GM19035 (cell line): ENCODE measurements around the gene RAPGEF6.
"Not testable (repeated sequence)": the region's sequence is repeated elsewhere in the genome, so short reads cannot be mapped to it uniquely, and the experiment has no call there.

Experiments
- ATAC-seq: cut with Tn5 transposase; IDR thresholded peaks from one replicate; pipeline ENCODE4 v1.9.1; 2021; ENCODE audit not compliant: unreplicated experiment

Gene RAPGEF6

DNA sequence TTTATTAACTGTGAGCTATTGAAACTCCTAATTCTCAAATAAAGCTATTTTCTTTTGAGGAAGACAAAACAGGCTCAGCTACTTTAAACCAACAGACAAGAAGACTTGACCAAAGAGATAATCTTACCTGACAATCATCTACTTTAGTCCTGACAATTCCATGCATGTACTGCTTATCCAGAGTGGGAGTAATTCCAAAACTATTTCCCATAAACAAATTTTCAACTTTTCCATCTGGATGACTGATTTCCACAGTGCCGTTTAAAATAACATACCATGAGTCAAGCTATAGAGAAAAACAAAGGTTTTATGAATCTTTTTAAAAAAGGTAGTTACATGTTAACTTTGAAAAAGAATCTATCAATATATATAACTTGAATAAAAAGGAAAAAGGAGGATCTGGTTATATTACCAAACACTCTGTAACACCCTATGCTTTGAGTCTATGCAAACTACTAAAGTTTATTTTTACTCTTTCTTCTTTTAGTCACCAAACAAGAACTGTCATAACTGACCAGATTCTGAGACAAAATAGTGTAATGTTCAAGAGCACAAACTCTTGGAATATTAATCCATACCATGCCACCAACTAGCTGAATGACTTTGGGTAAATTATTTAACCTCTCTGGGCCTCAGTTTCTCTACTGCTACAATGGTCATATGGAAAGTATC lies 129.7 kb downstream of the RAPGEF6 start:
- no peak for ATAC-seq

DNA sequence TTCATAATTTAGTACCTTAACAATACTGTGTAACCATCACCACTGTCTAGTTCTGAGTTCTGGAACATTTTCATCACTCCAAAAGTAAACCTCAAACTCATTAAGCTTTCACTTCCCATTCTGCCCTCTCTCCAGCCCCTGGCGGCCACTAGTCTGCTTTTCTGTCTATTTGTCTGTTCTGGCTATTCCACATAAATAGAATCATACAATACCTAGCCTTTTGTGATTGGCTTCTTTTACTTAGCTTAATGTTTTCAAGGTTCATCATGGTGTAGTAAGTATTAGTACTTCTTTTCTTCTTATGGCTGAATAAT lies 138.7 kb downstream of the RAPGEF6 start:
- peak; percentile 95 for ATAC-seq

DNA sequence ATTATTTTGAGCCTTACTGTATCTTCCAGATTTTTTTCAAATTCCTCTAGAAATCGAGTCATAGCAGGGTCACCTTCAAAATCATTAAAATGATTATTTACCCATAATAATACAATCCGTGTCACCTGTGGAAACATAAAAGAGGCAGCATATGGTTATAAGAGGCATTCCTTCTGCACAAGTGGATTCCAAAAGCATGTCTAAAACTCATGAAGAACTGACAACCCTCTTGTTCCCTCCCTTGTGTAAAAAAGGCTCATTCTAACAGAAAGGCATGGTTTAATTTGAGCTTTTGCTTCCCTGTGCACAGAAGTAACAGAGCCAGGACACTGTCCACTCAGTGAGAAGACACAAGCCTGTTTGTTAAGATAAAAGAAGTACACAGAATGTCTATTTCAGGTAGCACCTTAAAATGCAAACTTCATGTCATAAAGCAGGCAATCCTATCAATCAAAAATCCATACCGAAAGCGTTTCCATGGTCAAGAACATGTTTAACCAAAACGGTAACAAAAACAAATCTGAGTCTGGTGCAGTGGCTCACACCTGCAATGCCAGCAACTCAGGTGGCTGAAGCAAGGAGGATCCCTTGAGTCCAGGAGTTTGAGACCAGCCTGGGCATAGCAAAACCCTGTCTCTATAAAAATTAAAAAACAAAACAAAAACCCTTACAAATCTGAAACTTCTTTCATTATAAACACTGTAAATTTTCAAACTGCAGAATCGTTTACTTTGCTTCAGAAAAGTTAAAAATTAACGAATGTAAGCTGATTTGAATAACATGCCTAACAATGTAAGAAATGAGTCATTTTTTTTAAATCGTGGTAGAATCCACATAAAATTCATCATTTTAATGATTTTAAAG lies 139.3 kb downstream of the RAPGEF6 start:
- peak; percentile 30 for ATAC-seq

DNA sequence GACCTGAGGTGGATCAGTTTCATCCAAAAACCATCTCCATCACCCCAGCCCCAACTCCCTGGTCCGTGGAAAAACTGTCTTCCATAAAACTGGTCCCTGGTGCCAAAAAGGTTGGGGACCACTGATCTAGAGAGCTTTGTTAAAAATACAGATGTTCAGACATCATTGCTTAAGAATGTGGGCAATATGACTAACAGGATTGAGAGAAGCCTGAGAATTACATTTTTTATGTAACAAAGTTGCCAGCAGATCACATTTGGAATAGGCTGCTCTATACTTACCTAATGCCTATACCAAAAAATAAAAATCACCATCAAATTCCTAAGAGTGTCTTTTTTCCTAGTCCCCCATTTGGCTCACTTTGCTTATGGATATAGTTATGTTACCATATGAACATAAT lies 143.3 kb downstream of the RAPGEF6 start:
- ATAC-seq: no peak

DNA sequence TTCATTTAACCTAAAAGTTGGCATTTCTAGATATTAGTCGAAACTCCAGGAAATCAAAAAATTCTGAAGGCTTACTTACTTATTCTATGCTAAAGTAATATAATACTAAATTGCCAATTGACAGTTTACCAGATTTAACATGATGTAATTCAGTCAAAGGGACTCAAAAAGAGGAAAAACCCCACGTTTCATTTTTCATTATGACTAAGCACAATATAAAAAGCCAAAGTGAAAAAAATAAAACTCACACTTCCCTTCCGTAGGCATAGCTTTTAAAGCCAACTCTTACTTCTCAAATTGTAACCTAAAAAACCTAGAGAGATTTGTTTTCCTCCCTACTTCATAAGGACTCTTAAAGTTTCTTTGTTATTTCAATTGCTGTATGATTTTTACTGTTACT lies 146.6 kb downstream of the RAPGEF6 start:
- ATAC-seq: peak; percentile 93

DNA sequence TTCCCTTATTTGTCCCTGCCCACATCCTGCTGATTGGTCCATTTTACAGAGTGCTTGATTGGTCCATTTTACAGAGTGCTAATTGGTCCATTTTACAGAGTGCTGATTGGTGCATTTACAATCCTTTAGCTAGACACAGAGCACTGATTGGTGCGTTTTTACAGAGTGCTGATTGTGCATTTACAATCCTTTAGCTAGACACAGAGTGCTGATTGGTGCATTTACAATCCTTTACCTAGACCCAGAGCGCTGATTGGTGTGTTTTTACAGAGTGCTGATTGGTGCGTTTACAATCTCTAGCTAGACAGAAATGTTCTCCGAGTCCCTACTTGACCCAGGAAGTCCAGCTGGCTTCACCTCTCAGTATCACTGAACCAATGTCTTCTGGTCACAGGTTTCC lies 147.7 kb downstream of the RAPGEF6 start:
- not testable (repeated sequence) for ATAC-seq

DNA sequence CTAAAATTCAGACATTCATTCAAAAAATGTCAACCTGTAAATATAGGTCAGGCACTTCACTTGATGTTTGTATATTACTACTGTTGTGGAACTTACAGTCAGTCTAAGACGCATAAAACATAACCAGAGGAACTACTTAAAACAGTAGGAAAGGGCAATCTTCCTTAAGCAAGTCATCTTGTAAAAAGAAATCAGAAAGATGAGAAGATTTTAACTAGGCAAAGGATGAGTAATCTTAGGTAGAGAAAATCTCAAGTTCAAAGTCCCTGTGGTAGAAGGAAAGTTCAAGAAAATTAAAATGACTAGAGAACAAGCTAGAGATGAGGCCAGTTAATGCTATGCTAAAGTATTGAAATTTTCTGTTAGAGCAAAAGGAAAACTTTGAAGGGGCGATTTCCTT lies 152.4 kb downstream of the RAPGEF6 start:
- ATAC-seq: no peak

DNA sequence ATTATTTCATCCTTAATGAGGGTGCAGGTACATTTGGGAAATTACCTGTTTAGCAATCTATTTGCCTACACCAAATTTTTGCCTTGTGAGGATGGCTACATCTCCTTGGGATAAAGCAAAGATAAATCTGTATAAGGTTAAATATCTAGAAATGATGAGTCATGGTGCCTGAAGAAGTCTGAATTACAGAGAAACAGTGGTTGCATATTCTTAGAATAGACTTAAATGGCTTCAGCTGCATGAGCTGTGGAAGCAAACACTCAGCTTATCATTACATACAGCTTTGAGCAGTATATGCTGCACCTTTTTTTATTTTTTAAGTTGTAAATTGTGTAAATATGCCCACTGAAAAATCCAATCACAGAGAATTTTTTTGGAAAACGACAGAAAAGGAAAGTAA lies 153.5 kb downstream of the RAPGEF6 start:
- no peak for ATAC-seq

DNA sequence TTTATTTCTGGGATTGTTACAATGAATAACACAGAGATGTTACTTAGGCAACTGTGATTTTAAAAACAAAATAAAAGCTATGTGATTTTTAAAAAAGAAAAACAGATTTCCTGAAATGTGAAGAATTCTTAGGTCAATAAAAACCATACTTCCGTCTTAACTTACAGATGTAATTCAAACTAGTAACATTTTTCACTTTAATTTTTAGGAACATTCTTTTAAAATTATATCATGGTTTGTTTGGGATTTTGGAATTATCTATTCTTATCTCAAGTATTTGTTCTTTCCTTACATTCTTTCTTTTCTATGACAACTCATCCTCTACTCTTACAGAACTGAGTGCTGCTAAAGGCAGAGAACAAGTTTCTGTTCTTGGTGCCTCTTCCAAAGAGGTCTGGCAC lies 159.5 kb downstream of the RAPGEF6 start:
- no peak for ATAC-seq

DNA sequence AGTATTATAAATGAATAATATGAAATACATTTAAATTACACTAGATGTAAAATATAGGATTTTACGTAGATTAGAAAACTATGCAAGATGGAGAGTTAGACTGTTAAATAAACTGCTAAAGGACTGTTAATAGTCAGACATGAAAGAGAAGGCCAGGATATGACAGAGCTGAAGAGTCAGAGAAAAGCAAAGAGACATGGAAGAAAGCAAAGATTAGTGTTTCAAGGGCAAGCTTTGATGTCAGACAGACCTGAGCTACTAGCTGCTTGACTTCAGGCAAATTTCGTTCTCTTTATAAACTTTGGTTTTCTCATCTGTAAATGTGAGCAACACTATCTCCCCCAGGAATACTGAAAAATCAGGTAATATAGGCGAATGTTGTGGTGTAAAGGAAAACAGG lies 161.3 kb downstream of the RAPGEF6 start:
- no peak for ATAC-seq

DNA sequence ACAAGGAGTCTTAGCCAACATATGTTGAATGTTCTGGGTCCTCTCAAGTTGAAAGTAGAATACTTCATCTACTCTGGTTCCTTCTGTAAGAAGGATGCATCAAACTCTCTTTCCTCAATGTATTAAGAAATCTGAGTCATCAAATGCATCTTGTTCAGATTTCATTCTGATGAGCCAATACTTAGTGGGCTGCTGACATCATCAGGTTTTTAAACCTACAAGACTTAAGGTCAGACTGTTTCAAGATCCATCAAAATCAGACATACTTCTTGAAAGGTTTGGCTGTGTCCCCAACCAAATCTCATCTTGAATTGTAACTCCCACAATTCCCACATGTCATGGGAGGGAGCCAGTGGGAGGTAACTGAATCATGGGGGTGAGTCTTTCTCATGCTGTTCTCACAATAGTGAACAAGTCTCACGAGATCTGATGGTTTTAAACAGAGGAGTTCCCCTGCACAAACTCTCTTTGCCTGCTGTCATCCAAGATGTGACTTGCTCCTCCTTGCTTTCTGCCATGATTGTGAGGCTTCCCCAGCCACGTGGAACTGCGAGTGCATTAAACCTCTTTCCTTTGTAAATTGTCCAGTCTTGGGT lies 168.8 kb downstream of the RAPGEF6 start:
- no peak for ATAC-seq

DNA sequence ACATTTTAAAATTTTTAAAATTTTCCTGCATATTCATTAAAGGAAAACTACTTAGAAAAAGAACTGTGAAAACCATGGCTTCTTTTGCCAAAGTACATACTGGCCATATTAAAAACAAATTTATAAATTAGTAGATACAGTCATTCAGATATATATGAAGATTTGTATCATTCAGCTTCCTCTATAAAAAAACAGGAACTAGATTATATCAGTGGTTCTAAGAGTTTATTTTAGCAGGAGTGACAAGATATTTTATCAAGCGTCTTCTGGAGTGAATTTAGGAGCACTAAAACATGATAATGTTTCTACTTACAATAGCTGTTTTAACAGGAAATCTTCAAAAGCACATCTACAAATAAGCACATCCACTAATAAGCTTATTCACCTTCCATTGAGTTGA lies 171.4 kb downstream of the RAPGEF6 start:
- ATAC-seq: no peak

DNA sequence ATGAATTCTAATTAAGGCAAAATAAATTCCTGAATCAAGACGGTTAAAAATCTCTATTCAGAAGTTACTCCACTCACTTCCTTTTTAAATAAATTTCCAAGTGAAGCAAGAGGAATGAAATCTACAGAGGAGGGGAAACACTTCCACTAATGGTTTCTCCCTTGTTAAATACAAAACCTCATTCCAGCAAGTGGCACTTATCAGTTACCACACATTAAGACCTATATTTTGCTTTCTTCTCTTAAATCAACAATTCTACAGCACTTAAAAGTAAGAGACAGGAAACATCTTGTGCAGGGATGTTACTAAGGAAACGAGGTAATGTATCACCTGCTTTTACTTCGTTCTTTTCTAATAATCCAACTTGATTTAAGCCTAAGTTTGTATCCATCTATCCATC lies 172.6 kb downstream of the RAPGEF6 start:
- ATAC-seq: no peak

DNA sequence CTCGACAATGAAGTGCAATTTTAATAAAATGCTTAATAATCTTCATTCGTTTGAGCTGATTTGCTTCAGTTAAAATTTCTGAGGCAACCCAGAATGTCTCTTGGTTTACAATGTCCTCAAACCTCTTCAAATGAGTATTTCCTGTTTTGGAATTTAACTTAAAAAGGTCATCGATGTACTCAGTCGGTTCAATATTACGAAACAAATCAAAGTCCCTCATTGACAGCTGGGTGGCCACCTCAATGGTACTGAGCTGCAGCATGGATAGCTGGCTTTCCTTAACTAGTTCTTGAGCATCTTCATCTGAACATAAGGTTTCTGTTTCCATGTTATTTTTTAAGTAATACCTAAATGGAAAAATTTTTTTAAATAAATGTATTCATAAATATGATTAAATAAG lies 173.3 kb downstream of the RAPGEF6 start:
- ATAC-seq: no peak

DNA sequence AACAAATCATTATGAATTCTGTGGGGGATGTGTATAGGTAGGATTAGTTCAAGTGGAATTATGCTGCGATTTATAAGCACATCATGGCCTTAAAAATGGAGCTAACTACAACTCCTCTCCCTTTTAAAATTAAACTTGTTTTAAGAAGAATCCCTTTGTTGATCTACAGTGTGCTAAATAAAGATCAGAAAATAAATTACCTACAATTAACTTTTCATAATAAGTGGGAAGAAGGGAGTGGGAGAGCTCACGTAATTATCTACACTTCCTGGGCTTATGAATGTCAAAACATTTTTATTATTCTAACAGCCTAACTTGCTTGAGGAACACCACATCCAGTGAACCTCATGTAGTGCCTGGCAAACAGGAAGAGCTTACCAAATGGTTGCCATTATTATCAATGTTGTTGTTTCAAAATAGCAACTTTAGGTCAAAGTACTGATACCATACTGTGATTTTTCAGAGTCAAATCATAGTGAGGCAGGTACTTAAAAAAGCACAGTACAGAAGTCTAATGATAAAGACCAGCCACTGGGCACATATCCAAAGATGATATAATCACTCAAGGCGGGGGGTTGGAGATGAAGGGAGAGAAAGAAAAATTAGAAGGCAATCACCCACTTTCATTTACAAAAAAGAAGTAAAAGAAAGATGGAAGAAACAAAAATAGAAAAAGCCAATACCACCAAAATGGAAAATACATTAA lies 174.0 kb downstream of the RAPGEF6 start:
- ATAC-seq: no peak

DNA sequence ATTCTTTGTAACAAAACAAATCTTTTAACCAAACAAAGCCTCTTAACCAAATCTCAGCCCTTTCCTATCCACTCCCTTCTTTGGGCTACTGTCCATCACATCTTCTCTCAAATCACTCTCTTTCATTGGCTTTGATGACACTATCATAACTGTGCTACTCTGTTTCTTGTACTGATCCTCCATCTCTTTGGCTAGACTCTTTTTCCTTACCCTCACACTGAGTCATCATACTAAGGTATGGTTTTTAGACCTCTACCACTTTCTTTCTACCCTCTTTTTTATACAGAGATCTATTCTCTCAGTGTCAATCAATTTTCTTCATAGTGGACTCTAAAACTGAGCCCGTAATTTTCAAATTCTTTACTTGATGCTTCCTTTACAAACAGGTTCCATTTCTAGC lies 174.9 kb downstream of the RAPGEF6 start:
- ATAC-seq: no peak

DNA sequence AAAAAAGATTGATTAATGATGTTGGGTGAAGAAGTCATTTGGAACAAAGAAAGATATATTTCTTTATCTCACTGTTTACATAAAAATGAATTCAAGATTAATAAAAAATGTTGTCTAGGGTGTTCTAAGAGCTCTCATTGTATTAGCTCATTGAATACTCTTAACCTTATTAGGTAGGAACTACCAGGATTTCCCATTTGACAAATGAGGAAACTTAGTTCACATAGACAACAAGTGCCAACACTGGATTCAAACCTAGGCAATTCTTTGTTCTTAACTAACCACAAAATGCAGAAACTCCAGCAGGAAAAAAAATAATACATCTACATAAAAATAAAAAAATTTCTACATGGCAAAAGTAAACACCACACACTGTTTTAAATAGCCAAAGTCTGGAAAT lies 175.8 kb downstream of the RAPGEF6 start:
- ATAC-seq: no peak

DNA sequence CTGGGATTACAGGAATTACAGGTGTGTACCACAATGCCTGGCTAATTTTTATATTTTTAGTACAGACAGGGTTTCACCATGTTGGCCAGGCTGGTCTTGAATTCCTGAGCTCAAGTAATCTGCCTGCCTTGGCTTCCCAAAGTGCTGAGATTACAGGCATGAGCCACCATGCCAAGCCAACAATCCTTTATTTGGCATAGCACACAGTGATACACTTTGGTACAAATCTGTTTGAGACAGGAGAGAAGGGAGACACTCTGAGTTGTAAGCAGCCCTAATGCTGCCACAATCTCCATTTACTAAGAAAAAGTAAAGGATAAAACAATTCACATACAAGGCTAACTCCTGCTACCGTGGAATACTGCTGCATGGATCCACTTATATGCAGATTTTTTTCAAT lies 177.8 kb downstream of the RAPGEF6 start:
- ATAC-seq: no peak

DNA sequence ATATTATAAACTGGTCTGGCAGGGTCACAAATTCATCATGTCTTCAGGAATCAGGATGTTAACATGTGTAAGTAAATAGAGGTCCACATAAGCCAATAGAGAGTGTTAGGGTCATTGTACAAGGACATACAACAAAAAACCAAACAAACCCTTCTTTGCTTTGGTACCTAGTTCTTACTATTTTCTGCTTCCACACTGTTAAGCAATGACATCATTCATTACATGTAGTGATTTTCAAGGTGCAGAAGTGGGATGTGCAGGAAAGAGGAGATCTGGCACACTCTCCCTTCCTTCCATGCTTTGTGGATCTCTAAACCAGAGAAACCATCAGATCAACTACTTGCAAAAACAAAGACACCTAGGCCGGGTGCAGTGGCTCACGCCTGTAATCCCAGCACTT lies 184.1 kb downstream of the RAPGEF6 start:
- ATAC-seq: no peak

DNA sequence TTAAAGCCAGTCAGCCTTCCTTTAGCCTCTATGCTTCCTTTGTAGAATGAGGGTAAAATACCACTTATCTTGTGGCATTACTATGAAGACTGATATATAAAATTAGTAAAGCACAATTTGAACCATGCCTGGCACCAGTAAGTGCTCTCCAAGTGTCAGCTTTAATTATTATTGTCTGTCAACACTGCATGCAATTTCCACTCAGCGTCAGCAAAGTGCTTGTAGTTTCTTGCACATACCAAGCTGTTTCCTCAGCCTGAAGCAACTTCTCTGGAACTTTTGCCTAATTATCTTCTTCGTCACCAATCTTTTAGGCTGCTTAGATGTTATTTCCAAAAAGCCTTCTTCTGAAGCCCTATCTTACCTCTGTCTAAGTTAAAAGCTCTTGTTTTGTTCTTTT lies 193.8 kb downstream of the RAPGEF6 start:
- no peak for ATAC-seq

DNA sequence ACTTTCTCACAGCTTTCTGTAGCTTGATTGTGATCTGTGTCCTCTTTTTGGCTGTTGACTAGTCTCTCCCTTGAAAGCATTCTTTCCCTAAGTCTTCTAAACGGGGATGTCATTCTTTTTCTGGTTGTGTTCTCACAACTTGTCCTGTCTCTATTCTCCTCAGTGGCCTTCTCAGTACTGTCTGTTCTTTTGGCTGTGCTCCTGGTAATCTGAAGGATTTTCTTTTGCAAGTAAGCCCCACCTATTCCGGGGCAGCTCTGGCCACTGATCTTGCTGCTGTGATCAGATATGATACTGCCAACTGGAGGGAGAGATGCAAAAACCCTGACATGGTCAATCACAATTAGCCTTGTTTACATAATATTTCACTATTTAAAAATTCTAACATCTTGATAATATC lies 198.9 kb downstream of the RAPGEF6 start:
- no peak for ATAC-seq

DNA sequence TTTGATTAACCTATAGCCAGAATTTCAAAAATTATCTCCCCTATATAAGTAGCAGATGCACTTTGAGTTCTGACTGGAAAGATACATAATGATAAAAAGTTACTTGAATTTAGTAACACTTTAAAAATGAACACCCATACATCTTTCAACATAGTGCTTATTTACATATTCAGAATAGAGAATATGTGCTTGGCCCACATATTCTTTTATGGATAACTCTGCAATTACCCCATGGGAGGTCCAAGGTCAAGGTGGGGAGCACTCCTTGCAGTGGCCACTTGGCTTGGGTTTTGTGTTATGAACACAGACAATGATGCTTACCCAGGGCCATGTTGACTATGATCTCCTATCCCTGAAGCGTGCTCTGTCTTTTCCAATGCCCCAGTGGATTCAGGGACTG lies 201.9 kb downstream of the RAPGEF6 start:
- no peak for ATAC-seq
